Measurements from ENCODE around the gene RFNG. TPM values are rescaled to one million over a fixed set of nuclear protein-coding genes. Genes with fewer than 3 reads are reported as not detected.
"Not testable (repeated sequence)": the region's sequence is repeated elsewhere in the genome, so short reads cannot be mapped to it uniquely, and the experiment has no call there.

The RFNG gene
- total RNA-seq, 2 donors from 2014 or later: 39.9 to 45.3 TPM

- Histone ChIP-seq H3K4me1 (ENCODE audit: control insufficient read depth in 1 of 2, low read depth in 2 of 2) (peaks cover 5 to 20% of the 10 kb centered on the region in 2 donors), H3K4me3 (no peak overlapping the region), H3K36me3 (no peaks in the 10 kb centered on the region), H3K9me3 (no peaks in the 10 kb centered on the region), H3K27ac (no peak overlapping the region), H3K27me3 (replicated peaks; ENCODE audit: insufficient read depth) (no peaks in the 10 kb centered on the region)
- DNase-seq (ENCODE audit: low spot score): no peak
- no peak for TF ChIP-seq CTCF (IDR thresholded peaks at IDR 0.05)
- no peak for ATAC-seq (ENCODE audit: insufficient number of reproducible peaks, low FRiP score, low read depth)
These were observed 11.8 kb downstream of the RFNG start for GRCh38 chr17:82039695-82040299.

- not testable (repeated sequence) for H3K9me3 ChIP-seq; H3K36me3 ChIP-seq; H3K27ac ChIP-seq; DNase-seq (ENCODE audit: low spot score); ATAC-seq (ENCODE audit: insufficient number of reproducible peaks, low FRiP score, low read depth); H3K4me3 ChIP-seq; H3K27me3 ChIP-seq (replicated peaks; ENCODE audit: insufficient read depth)
- peaks cover 5 to 20% of the 10 kb centered on the region in 2 donors for H3K4me1 ChIP-seq (ENCODE audit: control insufficient read depth in 1 of 2, low read depth in 2 of 2)
These were observed 12.7 kb downstream of the RFNG start for GRCh38 chr17:82038796-82039409.

GRCh38 chr17:82037889-82038195 is 13.8 kb downstream of the RFNG start:
- no peak for DNase-seq (ENCODE audit: low spot score)
- peaks cover 5 to 20% of the 10 kb centered on the region in 2 donors for H3K4me1 ChIP-seq (ENCODE audit: control insufficient read depth in 1 of 2, low read depth in 2 of 2)
- H3K36me3 ChIP-seq: no peaks in the 10 kb centered on the region
- TF ChIP-seq CTCF (IDR thresholded peaks at IDR 0.05): no peak
- no peak for ATAC-seq (ENCODE audit: insufficient number of reproducible peaks, low FRiP score, low read depth)
- H3K9me3 ChIP-seq: no peaks in the 10 kb centered on the region
- peak overlapping the region; percentile 85 for H3K4me3 ChIP-seq
- no peaks in the 10 kb centered on the region for H3K27me3 ChIP-seq (replicated peaks; ENCODE audit: insufficient read depth)
- H3K27ac ChIP-seq: peak overlapping the region; percentile 95

- H3K9me3 ChIP-seq: no peaks in the 10 kb centered on the region
- H3K4me1 ChIP-seq (ENCODE audit: control insufficient read depth in 1 of 2, low read depth in 2 of 2): peaks cover 5 to 20% of the 10 kb centered on the region in 2 donors
- H3K27me3 ChIP-seq (replicated peaks; ENCODE audit: insufficient read depth): no peaks in the 10 kb centered on the region
- peak within 1 kb of the TSS; percentile 95 for H3K27ac ChIP-seq
- DNase-seq (ENCODE audit: low spot score): peak; percentile 88
- TF ChIP-seq CTCF (IDR thresholded peaks at IDR 0.05): peak; percentile 56
- no peaks in the 10 kb centered on the region for H3K36me3 ChIP-seq
- H3K4me3 ChIP-seq: peak within 1 kb of the TSS; percentile 85
- ATAC-seq (ENCODE audit: insufficient number of reproducible peaks, low FRiP score, low read depth): peak; percentile 93
These were observed 14.3 kb downstream of the RFNG start, which contains the start of gene DCXR for GRCh38 chr17:82037092-82037888. Gene DCXR (minus strand): TSS chr17:82037697. CDS start chr17:82037682, 15 bp downstream.

GRCh38 chr17:82036634-82037091 is 14.9 kb downstream of the RFNG start:
- Histone ChIP-seq H3K9me3 (no peaks in the 10 kb centered on the region), H3K27ac (peak overlapping the region; percentile 95), H3K27me3 (replicated peaks; ENCODE audit: insufficient read depth) (no peaks in the 10 kb centered on the region), H3K4me1 (ENCODE audit: control insufficient read depth in 1 of 2, low read depth in 2 of 2) (peaks cover 8 to 20% of the 10 kb centered on the region in 2 donors), H3K4me3 (peak overlapping the region; percentile 85), H3K36me3 (no peaks in the 10 kb centered on the region)
- DNase-seq (ENCODE audit: low spot score): no peak
- TF ChIP-seq CTCF (IDR thresholded peaks at IDR 0.05): no peak
- no peak for ATAC-seq (ENCODE audit: insufficient number of reproducible peaks, low FRiP score, low read depth)

Measured in thoracic aorta (tissue), 2 donors.